CD4-positive, alpha-beta T cell treated with Interferon alpha-2 for 1 hour (primary cell): ENCODE measurements around the gene MC5R.

Experiments
- DNase-seq, 2 donors: peaks; one replicate each; pipeline ENCODE4 v3.0.0-alpha.2; 2020 to 2022

Gene MC5R

GRCh38 chr18:13823707-13824395 lies at the start of gene MC5R:
TSS of gene MC5R (plus strand) at chr18:13824149. CDS start at chr18:13825766, 1,617 bp downstream.
- peak; percentile 53 to 71 for DNase-seq

GRCh38 chr18:13775058-13775457 lies 48.9 kb upstream of the MC5R start:
- DNase-seq: no peak

GRCh38 chr18:13791181-13791580 lies 32.8 kb upstream of the MC5R start:
- no peak for DNase-seq

GRCh38 chr18:13793819-13794218 lies 30.1 kb upstream of the MC5R start:
- DNase-seq: no peak

GRCh38 chr18:13796515-13796914 lies 27.4 kb upstream of the MC5R start:
- no peak for DNase-seq

- no peak for DNase-seq
These were observed 26.8 kb upstream of the MC5R start for GRCh38 chr18:13797157-13797611.

DNA sequence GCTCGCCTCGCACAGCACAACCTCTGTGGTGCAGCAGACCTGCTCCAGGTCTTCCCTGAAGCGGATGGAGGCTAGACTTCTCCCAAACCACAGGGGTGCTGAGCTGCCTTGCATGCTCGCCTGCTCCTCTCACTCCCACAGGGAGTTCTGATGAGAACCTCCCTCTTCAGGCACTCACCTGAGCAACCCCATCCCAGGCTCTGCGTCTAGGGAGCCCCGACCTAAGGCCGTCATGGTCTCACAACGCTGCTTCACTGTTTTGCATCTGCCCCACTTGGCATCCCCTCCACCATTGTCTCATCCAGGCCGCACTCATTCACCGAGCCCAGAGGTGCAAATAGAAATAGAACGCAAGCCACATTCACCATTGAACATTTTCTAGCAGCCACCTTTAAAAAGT lies 24.6 kb upstream of the MC5R start:
- DNase-seq: no peak

DNA sequence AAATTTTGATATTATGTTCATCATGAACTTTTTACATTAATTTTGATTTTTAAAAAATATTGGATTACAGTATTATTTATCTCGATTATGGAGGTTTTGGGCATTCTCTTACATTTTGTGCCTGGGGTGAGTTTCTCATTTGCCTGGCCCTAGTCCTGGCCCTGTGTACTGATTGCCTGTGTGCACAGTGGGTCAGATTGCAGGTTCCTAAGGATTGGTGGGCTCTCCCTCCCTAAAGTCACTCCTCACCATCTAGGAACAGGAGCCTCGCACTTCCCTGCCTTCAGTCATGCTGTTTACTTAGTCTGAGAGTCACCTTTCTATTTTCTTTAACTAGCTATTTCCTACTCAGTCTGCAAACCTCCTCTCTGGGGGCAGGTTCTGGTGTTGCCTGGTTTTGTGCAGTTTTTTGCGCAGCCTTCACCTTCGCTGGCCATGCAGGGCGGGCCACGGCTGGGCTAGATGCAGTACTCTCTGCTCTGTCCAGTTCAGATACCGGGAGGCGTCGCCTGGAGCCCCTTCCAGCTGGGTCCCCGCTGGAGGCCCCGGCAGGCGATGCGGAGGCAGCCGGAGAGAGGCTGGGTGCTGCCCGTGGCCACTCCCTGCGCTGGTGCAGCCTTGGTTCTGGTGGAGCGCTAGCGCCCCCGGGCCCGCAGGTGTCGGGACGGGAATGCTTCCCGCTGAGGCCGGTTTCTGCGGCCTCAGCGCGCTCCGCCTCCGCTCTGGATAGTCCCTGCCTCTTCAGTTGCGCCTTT lies 23.3 kb upstream of the MC5R start:
- DNase-seq: peak in 1 of 2 donors; percentile 33

DNA sequence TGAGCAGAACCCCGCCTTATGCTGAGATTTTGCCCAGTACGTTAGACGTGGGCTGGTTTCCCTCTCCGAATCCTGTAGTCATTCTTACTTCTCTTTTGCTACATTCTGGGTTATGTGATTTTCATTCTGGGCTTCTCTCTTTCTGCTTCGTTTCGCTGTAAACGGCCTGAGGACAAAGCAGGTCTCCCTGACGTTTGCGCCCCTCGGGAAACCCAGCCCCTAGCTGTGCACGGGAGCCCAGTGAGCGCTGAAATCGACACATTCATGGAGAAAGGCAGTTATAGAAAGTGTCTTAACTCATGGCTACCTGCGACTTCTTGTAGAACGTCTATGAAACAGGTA lies 22.7 kb upstream of the MC5R start:
- DNase-seq: no peak

DNA sequence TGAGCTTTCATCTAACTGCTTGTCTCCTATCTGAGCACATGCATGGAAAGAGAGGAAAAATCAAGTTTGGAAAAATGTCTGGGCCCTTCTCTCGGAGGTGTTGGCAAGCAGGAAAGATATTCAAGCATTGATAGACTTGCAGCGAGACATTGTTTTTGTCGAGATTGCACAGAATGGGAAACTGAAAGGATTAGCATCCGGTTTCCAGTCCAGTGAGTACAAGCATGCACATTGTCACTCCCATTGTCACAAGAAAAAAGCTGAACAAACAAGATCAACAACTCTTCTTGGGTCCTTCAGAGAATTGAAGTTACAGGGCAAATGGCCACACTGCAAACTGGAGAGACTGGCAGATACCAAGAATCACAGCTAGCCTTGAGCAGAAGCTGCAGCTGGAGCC lies 19.6 kb upstream of the MC5R start:
- DNase-seq: no peak

DNA sequence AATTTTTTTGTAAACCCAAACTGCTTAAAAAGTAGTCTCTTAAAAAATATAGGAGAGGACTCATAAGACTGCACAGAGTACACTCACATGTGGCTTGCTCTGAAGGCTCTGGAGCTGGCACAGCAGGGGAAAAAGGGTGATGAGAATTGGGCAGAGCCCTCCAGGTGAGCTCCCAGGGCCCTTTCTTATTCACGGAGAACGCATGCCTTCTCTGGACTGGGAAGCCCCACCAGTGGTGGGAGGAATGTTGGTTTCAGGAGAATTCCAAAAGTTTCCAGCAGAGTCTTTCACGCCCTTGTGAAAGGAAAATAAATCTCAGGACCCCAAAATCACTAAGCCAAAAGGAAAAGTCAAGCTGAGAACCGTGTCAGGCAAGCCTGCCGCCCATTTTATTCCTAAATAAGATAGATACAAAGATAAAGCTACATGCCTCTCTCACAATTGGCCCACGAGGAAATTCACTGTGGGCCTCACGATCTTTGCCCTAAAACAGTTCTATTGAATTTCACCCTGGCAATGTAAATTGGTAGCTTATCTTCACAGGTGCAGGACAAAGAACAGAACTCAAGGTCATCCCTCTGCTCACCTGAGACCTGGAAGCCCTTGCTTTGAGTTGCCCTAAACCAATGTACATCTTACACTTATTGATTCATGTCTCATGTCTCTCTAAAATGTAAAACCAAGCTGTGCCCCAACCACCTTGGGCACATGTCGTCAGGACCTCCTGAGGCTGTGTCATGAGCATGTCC lies 15.5 kb upstream of the MC5R start:
- no peak for DNase-seq

- DNase-seq: no peak
These were observed 14.9 kb upstream of the MC5R start for GRCh38 chr18:13809043-13809430.

- no peak for DNase-seq
These were observed 14.3 kb upstream of the MC5R start for GRCh38 chr18:13809531-13810255.

DNA sequence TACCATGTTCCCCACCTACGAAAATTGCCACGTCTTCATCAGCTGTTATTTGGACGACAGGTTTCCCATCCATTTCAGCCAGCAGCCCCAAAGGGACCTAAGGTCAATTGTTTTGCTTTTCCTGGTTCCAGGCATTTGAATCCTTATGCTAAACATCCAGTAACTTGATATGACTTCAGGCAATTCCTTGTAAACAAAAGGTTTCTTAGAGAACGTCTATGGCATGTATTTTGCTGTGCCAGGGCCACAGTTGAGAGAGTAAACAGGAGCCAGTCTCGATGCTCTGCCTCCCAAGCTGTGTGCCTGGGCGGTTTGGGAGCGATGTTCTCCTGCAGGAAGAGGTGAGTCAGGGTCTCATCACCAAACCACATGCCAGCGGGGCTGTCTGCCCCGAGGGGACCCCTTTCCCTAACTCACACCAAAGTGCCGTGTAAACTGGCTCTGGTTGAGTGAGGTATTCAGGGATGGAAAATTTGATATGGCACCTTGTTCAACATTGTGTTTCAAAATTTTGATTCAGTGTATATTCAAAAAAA lies 12.9 kb upstream of the MC5R start:
- no peak for DNase-seq

DNA sequence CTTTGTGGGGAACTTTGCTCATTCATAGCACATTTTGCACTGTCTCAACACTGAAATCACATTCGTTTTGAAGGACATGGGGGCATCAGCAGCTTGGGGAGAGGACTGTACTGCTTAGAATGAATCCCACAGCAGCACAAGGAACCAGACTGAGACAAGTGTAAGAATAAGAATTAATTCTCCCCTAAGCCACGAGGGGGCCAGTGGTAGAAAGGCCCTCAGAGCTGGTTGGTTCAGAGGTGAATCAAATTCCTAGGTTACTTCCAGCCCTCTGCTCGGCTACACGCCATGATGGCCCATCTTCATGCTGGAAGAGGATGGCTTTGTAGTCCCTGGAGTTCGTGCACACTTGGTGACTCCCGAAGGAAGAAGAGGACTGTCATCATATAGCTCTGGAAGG lies 12.0 kb upstream of the MC5R start:
- DNase-seq: no peak

DNA sequence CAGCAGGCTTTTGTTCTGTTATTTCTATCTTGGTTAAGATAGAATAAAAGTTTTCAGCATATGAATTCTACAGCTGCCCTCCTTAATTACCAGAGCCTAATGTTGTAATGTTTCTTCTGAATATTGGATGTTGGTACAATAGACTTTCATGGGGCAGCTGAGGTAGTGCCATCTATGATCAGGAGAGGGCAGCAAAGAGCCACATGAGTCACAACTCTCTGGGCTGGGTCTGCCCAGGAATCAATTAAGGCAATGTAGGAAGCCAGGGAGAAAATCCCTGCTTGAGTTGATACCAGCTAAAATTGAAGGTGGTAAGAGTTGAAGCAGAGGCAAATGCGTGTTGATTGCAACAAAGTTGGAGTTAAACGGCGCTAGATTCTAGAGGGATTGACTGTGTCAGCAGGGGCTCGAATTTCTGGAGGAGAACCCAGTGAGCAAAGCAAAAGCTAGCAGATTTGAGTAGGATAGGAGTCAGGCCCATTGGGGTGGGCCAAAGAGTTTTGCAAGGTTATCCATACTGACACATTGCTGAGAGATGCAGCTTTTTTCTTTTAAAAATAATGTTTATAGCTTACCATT lies 10.6 kb upstream of the MC5R start:
- peak; percentile 24 to 56 for DNase-seq

- DNase-seq: no peak
These were observed 2.3 kb downstream of the MC5R start for GRCh38 chr18:13826209-13826608.

DNA sequence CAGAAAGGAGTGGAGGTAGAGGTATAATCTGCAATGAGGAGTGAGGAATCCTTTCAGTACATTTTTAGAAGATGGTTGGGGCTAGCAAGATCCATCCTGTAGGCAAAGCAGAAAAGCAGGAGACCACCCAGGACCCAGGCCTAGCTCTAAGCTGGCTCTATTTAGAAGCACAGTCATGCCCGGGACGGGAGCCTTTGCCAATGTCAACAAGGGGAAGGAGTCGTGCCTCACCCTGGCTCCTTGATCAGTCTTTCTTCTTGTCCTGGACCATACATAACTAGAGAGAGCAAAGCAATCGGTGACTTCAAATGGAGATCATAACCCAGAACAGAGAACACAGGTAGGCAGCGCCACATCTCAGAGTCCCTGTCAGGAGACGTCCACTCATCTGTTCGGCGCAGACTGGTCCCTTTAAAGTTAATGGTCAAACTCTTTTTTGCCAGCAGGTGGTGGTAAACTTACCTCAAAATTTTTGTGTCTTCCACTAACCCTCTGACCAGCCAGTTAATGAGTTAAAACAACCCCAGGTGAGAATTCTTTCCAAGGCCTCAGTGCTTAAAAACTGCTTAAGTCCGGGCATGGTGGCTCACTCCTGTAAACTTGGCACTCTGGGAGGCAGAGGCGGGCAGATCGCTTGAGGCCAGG lies 8.0 kb downstream of the MC5R start:
- no peak for DNase-seq

DNA sequence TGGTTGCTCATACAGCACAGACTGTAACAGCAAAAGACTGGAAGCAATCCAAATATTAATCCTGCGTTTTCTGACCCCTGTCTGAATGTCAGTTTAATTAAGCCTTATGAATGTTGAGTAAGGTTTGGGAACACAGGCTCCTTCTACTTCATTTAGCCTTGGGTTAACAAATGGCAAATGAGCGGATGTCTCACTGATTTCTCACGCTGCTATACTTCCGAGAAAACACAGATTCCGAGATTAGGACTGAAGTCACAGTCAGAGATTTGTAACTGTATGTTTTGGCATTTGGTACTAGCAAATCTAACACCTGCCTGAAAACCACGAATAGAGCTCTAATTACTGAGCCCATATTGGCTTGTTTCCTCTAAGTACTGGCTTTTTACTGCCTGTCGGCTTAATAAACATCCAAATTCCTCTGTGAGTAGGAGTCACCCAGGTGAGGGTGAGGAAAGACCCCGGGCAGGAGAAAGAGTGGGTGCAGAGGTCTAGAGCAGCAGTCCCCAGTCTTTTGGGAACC lies 10.6 kb downstream of the MC5R start:
- no peak for DNase-seq

DNA sequence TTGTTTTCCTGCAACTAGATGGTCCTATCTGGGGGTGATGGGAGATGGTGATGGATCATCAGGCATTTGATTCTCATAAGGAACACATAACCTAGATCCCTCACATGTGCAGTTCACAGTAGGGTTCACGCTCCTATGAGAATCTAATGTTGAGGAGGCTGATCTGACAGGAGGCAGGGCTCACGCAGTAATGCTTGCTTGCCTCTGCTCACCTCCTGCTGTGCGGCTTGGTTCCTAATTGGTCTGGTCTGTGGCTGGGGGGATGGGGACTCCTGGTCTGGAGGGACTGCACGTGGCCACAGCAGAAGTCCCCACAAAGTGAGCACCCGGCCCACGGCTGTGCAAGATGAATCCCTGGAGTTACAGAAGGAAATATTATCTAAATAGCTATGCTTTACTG lies 11.3 kb downstream of the MC5R start:
- no peak for DNase-seq

GRCh38 chr18:13836559-13836958 lies 12.6 kb downstream of the MC5R start:
- DNase-seq: no peak

DNA sequence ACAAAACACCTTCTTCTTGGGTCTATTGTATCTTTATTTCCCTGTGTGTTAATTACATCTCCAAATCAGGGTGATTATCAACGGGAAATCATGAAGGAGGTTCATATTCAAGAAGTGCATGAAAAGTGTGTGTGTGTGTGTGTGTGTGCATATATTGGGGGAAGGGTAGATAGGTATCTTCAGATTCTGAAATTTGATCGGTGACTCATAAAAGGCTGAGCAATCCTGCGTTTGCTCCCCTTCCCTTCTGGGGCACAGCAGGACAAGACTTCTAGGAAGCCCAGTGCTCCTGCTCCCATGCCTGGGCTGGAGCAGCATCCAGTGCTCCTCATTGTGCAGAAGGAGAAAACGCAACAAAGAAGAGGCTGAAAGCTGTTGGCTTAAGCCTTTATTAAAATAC lies 25.8 kb downstream of the MC5R start:
- no peak for DNase-seq
